Measurements from ENCODE around the gene IFFO2. TPM values are rescaled to one million over a fixed set of nuclear protein-coding genes. Genes with fewer than 3 reads are reported as not detected.

The IFFO2 gene
- total RNA-seq, 1 experiment from 2014 or later: 15.6 TPM

GRCh38 chr1:18883636-18884418, 72.6 kb downstream of the IFFO2 start:
- H3K4me2 ChIP-seq (ENCODE audit: low read length): no peak overlapping the region
- peak; percentile 38 for DNase-seq (ENCODE audit: low read depth, low spot score)
- no peak overlapping the region for H3K9ac ChIP-seq (ENCODE audit: low read length)
- H3K27me3 ChIP-seq (ENCODE audit: insufficient read depth, low read length): no peaks in the 10 kb centered on the region
- no peaks in the 10 kb centered on the region for H3K36me3 ChIP-seq (ENCODE audit: control insufficient read depth in 1 of 2, insufficient read depth in 2 of 2, low read length in 2 of 2)
- H3K79me2 ChIP-seq (ENCODE audit: insufficient read depth, low read length): no peaks in the 10 kb centered on the region
- H4K20me1 ChIP-seq (ENCODE audit: insufficient read depth): no peaks in the 10 kb centered on the region
- H3K27ac ChIP-seq (ENCODE audit: low read depth, low read length): no peak overlapping the region
- H2AFZ ChIP-seq (ENCODE audit: low read depth, low read length, poor library complexity, severe bottlenecking): no peak overlapping the region
- TF ChIP-seq ZFX (IDR thresholded peaks at IDR 0.05) (no peak), RAD21 (IDR thresholded peaks at IDR 0.05; ENCODE audit: low read depth) (peak; percentile 88), CTCF (IDR thresholded peaks at IDR 0.05 in 2 of 3, conservative IDR thresholded peaks at IDR 0.05 in 1 of 3; ENCODE audit: borderline replicate concordance in 1 of 3, insufficient read depth in 1 of 3, low read depth in 2 of 3, low read length in 2 of 3) (peak; percentile 80 to 92 (median 88))
- intact Hi-C loops (cut with micrococcal nuclease): loop anchor here (1.0 to 5.0 kb wide), 2 partner anchors 212 to 358 kb away; no protein-coding TSS in a partner anchor
- H3K9me2 ChIP-seq (ENCODE audit: insufficient read depth): no peaks in the 10 kb centered on the region
- ChIA-PET CTCF (interaction anchor here (1.0 to 1.7 kb wide), 10 partner anchors 8 to 357 kb away, joined by 3 to 14 read pairs (median 6); partner anchors contain the start of gene ALDH4A1), RAD21 (ENCODE audit: low non-redundant PET in 1 of 2, low total read pairs in 2 of 2, uncharacterized antibody in 2 of 2, unreplicated experiment in 2 of 2) (interaction anchor here (0.6 to 1.6 kb wide), 5 partner anchors 9 to 230 kb away, joined by 3 to 7 read pairs (median 4); no protein-coding TSS in a partner anchor), POLR2A (no interaction called here)
- ATAC-seq: peak; percentile 88
- no TSS peak for BruUV-seq (replicated peaks)
- H3K4me3 ChIP-seq (replicated peaks in 1 of 2; ENCODE audit: low read depth in 1 of 2, low read length in 2 of 2): no peak overlapping the region
- peaks cover 0 to 5% of the 10 kb centered on the region in 2 experiments; a peak in 1 of 4 replicates for H3K4me1 ChIP-seq (ENCODE audit: control insufficient read depth in 1 of 2, insufficient read depth in 2 of 2, low read length in 2 of 2)
- no peaks in the 10 kb centered on the region for H3K9me3 ChIP-seq (ENCODE audit: control insufficient read depth in 1 of 2, insufficient read depth in 1 of 2, low read depth in 1 of 2, low read length in 2 of 2)

GRCh38 chr1:18883079-18883478, 73.4 kb downstream of the IFFO2 start:
- Histone ChIP-seq H3K36me3 (ENCODE audit: control insufficient read depth in 1 of 2, insufficient read depth in 2 of 2, low read length in 2 of 2) (no peaks in the 10 kb centered on the region), H3K4me1 (ENCODE audit: control insufficient read depth in 1 of 2, insufficient read depth in 2 of 2, low read length in 2 of 2) (peaks cover 0 to 5% of the 10 kb centered on the region in 2 experiments; a peak in 1 of 4 replicates), H3K79me2 (ENCODE audit: insufficient read depth, low read length) (no peaks in the 10 kb centered on the region), H3K4me2 (ENCODE audit: low read length) (no peak overlapping the region), H3K27me3 (ENCODE audit: insufficient read depth, low read length) (no peaks in the 10 kb centered on the region), H3K9me3 (ENCODE audit: control insufficient read depth in 1 of 2, insufficient read depth in 1 of 2, low read depth in 1 of 2, low read length in 2 of 2) (no peaks in the 10 kb centered on the region), H2AFZ (ENCODE audit: low read depth, low read length, poor library complexity, severe bottlenecking) (no peak overlapping the region), H3K9ac (ENCODE audit: low read length) (no peak overlapping the region), H3K9me2 (ENCODE audit: insufficient read depth) (no peaks in the 10 kb centered on the region), H3K4me3 (replicated peaks in 1 of 2; ENCODE audit: low read depth in 1 of 2, low read length in 2 of 2) (no peak overlapping the region), H3K27ac (ENCODE audit: low read depth, low read length) (no peak overlapping the region), H4K20me1 (ENCODE audit: insufficient read depth) (no peaks in the 10 kb centered on the region)
- no TSS peak for BruUV-seq (replicated peaks)
- ChIA-PET RAD21 (ENCODE audit: low non-redundant PET in 1 of 2, low total read pairs in 2 of 2, uncharacterized antibody in 2 of 2, unreplicated experiment in 2 of 2) (no interaction called here), CTCF (interaction anchor here (1.5 kb wide), 1 partner anchor 213 kb away, joined by 6 read pairs; no protein-coding TSS in a partner anchor), POLR2A (no interaction called here)
- intact Hi-C loops (cut with micrococcal nuclease): loop anchor here (5.0 kb wide), 1 partner anchor 359 kb away; no protein-coding TSS in a partner anchor
- no peak for ATAC-seq
- no peak for DNase-seq (ENCODE audit: low read depth, low spot score)
- no peak for TF ChIP-seq RAD21 (IDR thresholded peaks at IDR 0.05; ENCODE audit: low read depth)
- TF ChIP-seq EZH2 (IDR thresholded peaks at IDR 0.05): no peak
- no peak for TF ChIP-seq CTCF (IDR thresholded peaks at IDR 0.05 in 2 of 3, conservative IDR thresholded peaks at IDR 0.05 in 1 of 3; ENCODE audit: borderline replicate concordance in 1 of 3, insufficient read depth in 1 of 3, low read depth in 2 of 3, low read length in 2 of 3)
- TF ChIP-seq CEBPB (IDR thresholded peaks at IDR 0.05; ENCODE audit: low read depth): no peak
- TF ChIP-seq TCF7L2 (IDR thresholded peaks at IDR 0.05; ENCODE audit: borderline replicate concordance, extremely low read depth, insufficient read depth, insufficient read length): no peak
- no peak for TF ChIP-seq ELF1 (IDR thresholded peaks at IDR 0.05; ENCODE audit: borderline replicate concordance, low read depth)
- no peak for TF ChIP-seq YY1 (IDR thresholded peaks at IDR 0.05; ENCODE audit: extremely low read depth, insufficient replicate concordance, low read depth, low read length)
- TF ChIP-seq JUND (IDR thresholded peaks at IDR 0.05): no peak
- TF ChIP-seq ZFX (IDR thresholded peaks at IDR 0.05): no peak
- no peak for TF ChIP-seq SP1 (IDR thresholded peaks at IDR 0.05; ENCODE audit: low read depth)
- no peak for TF ChIP-seq SIN3A (IDR thresholded peaks at IDR 0.05; ENCODE audit: low read depth)
- no peak for TF ChIP-seq FOSL1 (IDR thresholded peaks at IDR 0.05; ENCODE audit: low read depth)
